Mucosa of descending colon (tissue), 3 donors: ENCODE data around the gene ZNF385D. TPM values are rescaled to one million over a fixed set of nuclear protein-coding genes. Genes with fewer than 3 reads are reported as not detected.
A peak's percentile ranks its signal among the peaks of the same experiment; 100 is the strongest.

ENCODE experiments used
- ATAC-seq: fragments of 200-7000 bp; cut with Tn5 transposase; one replicate; pipeline ENCODE4 v1.9.1; 2020; ENCODE audit warnings: mild to moderate bottlenecking, moderate library complexity
- DNase-seq, 3 donors: peaks; one replicate each; pipeline ENCODE4 v3.0.0-alpha.2; 2020
- H3K36me3 ChIP-seq: fragments of 200-600 bp; one replicate; pipeline ENCODE4 v1.8.0; 2021; ENCODE audit warnings: low read depth, mild to moderate bottlenecking
- H3K4me1 ChIP-seq: fragments of 200-600 bp; one replicate; pipeline ENCODE4 v1.8.0; 2021; ENCODE audit warnings: low read depth, mild to moderate bottlenecking
- H3K4me3 ChIP-seq: fragments of 200-600 bp; one replicate; pipeline ENCODE4 v1.8.0; 2021; ENCODE audit warnings: mild to moderate bottlenecking
- H3K9me3 ChIP-seq: fragments of 200-600 bp; one replicate; pipeline ENCODE4 v1.8.0; 2021; ENCODE audit warnings: mild to moderate bottlenecking
- CTCF ChIP-seq: fragments of 200-600 bp; IDR thresholded peaks from one replicate; pipeline ENCODE4 v1.8.0; 2022; ENCODE audit warnings: antibody characterized with exemption, mild to moderate bottlenecking
- intact Hi-C, 2 donors: fragments of 100-400 bp; cut with DNase I in 1 of 2; cut with micrococcal nuclease in 1 of 2; formaldehyde crosslinking; loops; one replicate each; pipeline versions ENCODE4 v1.11.0 to v1.11.1; 2022; cut with DNase I, micrococcal nuclease
- total RNA-seq, 3 donors: library from RNA; stranded (reverse); fragmentation: NEBNext Ultra II Directional in 2 of 3; extraction: Animal tissue kit (Norgen Biotek cat#: 25700) in 2 of 3; gene quantifications; one replicate each; pipeline versions ENCODE4 v1.2.1 to v1.2.4, GENCODE V29; 2021 to 2023
- donor health status: DM: no; HTN: no; CAD: no; lungs with moderate emphysema.
- donor health status: DM: no; HTN: no; CAD: no.
- donor health status: DM: no; HTN: yes; CAD: no.

Gene ZNF385D
- total RNA-seq, 3 donors from 2014 or later, result 1.9 to 3.1 (median 2.8) TPM

GRCh38 chr3:21484828-21485144 lies 266.2 kb downstream of the ZNF385D start:
- DNase-seq (no peak), ATAC-seq (no peak)
- no peak for TF ChIP-seq CTCF
- Histone ChIP-seq H3K4me1 (no peaks in the 10 kb centered on the region), H3K9me3 (peaks cover 4% of the 10 kb centered on the region), H3K4me3 (no peak overlapping the region), H3K36me3 (no peaks in the 10 kb centered on the region)
- intact Hi-C loops, result no loop called here

- Histone ChIP-seq H3K36me3 (no peaks in the 10 kb centered on the region), H3K4me1 (no peaks in the 10 kb centered on the region), H3K9me3 (no peaks in the 10 kb centered on the region), H3K4me3 (no peak overlapping the region)
- TF ChIP-seq CTCF, result no peak
- DNase-seq, result peak in 1 of 3 donors; percentile 12
- ATAC-seq, result no peak
- intact Hi-C loops, result no loop called here
These were observed 266.8 kb downstream of the ZNF385D start for GRCh38 chr3:21484057-21484827.

- no peaks in the 10 kb centered on the region for H3K9me3 ChIP-seq
- no peaks in the 10 kb centered on the region for H3K4me1 ChIP-seq
- intact Hi-C loops, result no loop called here
- no peaks in the 10 kb centered on the region for H3K36me3 ChIP-seq
- no peak for TF ChIP-seq CTCF
- ATAC-seq (no peak), DNase-seq (no peak)
- no peak overlapping the region for H3K4me3 ChIP-seq
These were observed 269.0 kb downstream of the ZNF385D start for GRCh38 chr3:21481991-21482390.

- H3K4me3 ChIP-seq, result no peak overlapping the region
- intact Hi-C loops, result no loop called here
- H3K36me3 ChIP-seq, result no peaks in the 10 kb centered on the region
- DNase-seq (no peak), ATAC-seq (no peak)
- TF ChIP-seq CTCF, result no peak
- no peaks in the 10 kb centered on the region for H3K9me3 ChIP-seq
- H3K4me1 ChIP-seq, result no peaks in the 10 kb centered on the region
These were observed 273.3 kb downstream of the ZNF385D start for GRCh38 chr3:21477541-21478288.

GRCh38 chr3:21466476-21466875 lies 284.5 kb downstream of the ZNF385D start:
- H3K4me1 ChIP-seq, result no peaks in the 10 kb centered on the region
- no peak for TF ChIP-seq CTCF
- intact Hi-C loops, result no loop called here
- peaks cover 7% of the 10 kb centered on the region for H3K9me3 ChIP-seq
- H3K4me3 ChIP-seq, result no peak overlapping the region
- ATAC-seq (no peak), DNase-seq (no peak)
- no peaks in the 10 kb centered on the region for H3K36me3 ChIP-seq
